Prostate gland (tissue), 2 donors: ENCODE measurements around the gene RGL1.

Source experiments
- POLR2A ChIP-seq: fragments of 450-650 bp; IDR thresholded peaks from one replicate; pipeline ENCODE4 v1.6.1; 2016; ENCODE audit warnings: antibody characterized with exemption, mild to moderate bottlenecking
- POLR2AphosphoS5 ChIP-seq: sonication (generic); formaldehyde crosslinking; IDR thresholded peaks from one replicate; pipeline ENCODE4 v1.6.1; 2017; ENCODE audit warnings: antibody characterized with exemption
- TF ChIP-seq, protein P1 (sequence below), 4 experiments: fragments of 200-600 bp in 2 of 4; fragments of 450-650 bp in 2 of 4; sonication (generic) in 2 of 4; IDR thresholded peaks; 1 replicate in 3 of 4; 2 replicates in 1 of 4; pipeline ENCODE4 v1.5.1; 2016 to 2019; ENCODE audit warnings: antibody characterized with exemption in 4 of 4, mild to moderate bottlenecking in 2 of 4, moderate library complexity in 2 of 4

DNA sequence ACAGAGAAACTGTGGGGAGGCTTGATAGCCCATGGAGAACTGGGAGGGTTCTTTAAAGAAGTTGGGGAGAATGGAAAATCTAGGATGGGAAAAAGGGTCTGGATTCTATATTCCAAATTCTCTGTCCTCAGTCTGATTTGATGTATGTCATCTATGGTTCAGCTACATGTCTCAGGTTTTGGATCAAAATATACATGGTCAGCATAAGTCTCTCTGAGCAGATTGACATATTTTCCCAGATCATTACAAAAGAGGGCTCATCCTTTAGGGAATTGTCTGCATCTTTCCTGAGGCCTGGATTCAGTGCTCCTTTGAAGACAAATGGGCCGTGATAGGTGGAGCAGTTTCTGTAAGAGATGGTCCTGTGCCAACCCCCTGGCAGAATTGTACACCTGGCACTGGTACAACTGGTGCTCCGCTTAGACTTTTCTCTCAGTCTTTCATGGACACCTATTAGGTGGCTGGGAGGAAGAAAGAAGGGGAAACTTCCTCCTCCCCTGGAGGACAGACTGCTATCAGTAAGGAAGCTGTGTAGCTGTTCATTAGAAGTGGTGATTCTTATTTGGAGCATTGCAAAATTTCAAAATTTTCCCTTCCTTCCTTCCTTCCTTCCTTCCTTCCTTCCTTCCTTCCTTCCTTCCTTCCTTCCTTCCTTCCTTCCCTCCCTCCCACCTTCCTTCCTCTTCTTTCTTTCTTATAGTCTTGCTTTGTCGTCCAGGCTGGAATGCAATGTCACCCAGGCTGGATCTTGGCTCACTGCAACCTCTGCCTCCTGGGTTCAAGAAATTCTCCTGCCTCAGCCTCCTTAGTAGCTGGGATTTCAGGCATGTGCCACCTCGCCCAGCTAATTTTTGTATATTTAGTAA, 26.1 kb upstream of the RGL1 start:
- TF ChIP-seq POLR2A = no peak
- TF ChIP-seq, protein P1, sequence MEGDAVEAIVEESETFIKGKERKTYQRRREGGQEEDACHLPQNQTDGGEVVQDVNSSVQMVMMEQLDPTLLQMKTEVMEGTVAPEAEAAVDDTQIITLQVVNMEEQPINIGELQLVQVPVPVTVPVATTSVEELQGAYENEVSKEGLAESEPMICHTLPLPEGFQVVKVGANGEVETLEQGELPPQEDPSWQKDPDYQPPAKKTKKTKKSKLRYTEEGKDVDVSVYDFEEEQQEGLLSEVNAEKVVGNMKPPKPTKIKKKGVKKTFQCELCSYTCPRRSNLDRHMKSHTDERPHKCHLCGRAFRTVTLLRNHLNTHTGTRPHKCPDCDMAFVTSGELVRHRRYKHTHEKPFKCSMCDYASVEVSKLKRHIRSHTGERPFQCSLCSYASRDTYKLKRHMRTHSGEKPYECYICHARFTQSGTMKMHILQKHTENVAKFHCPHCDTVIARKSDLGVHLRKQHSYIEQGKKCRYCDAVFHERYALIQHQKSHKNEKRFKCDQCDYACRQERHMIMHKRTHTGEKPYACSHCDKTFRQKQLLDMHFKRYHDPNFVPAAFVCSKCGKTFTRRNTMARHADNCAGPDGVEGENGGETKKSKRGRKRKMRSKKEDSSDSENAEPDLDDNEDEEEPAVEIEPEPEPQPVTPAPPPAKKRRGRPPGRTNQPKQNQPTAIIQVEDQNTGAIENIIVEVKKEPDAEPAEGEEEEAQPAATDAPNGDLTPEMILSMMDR (IDR thresholded peaks at IDR 0.05) = no peak
- no peak for TF ChIP-seq POLR2AphosphoS5
